ENCODE results near the gene PARP8. TPM values are rescaled to one million over a fixed set of nuclear protein-coding genes. Genes with fewer than 3 reads are reported as not detected.
A peak's percentile ranks its signal among the peaks of the same experiment; 100 is the strongest.

PARP8 gene
- total and polyA plus RNA-seq, 5 experiments from 2014 or later: 61.9 to 162 (median 87.2) TPM

GRCh38 chr5:50824109-50824508 lies 157.7 kb downstream of the PARP8 start:
- peak overlapping the region in 7 of 10 donors; percentile 7 to 89 (median 34) for H3K27ac Mint-ChIP-seq
- peaks cover 2 to 19% (median 15%) of the 10 kb centered on the region in 4 donors for H3K4me1 Mint-ChIP-seq
- no peak overlapping the region for H3K4me3 Mint-ChIP-seq
- no peaks in the 10 kb centered on the region for H3K9me3 Mint-ChIP-seq
- H3K36me3 Mint-ChIP-seq: peaks cover 23 to 94% (median 48%) of the 10 kb centered on the region in 3 donors
- POLR2A ChIA-PET: no interaction called here
- DNase-seq: no peak
- H3K27me3 Mint-ChIP-seq: no peaks in the 10 kb centered on the region
- ATAC-seq: no peak

GRCh38 chr5:50827516-50828247 lies 161.2 kb downstream of the PARP8 start:
- Mint-ChIP-seq H3K9me3 (no peaks in the 10 kb centered on the region), H3K4me1 (peaks cover 0 to 10% (median 8%) of the 10 kb centered on the region in 4 donors), H3K27me3 (no peaks in the 10 kb centered on the region), H3K36me3 (peaks cover 11 to 88% (median 36%) of the 10 kb centered on the region in 3 donors), H3K27ac (peak overlapping the region in 4 of 10 donors; percentile 9 to 75 (median 36)), H3K4me3 (no peak overlapping the region)
- DNase-seq (no peak), ATAC-seq (no peak)
- POLR2A ChIA-PET: no interaction called here

GRCh38 chr5:50829023-50829422 lies 162.6 kb downstream of the PARP8 start:
- H3K27ac Mint-ChIP-seq: peak overlapping the region in 4 of 10 donors; percentile 29 to 66 (median 50)
- POLR2A ChIA-PET: no interaction called here
- H3K9me3 Mint-ChIP-seq: no peaks in the 10 kb centered on the region
- no peaks in the 10 kb centered on the region for H3K27me3 Mint-ChIP-seq
- no peak overlapping the region for H3K4me3 Mint-ChIP-seq
- peaks cover 0 to 9% (median 5%) of the 10 kb centered on the region in 4 donors for H3K4me1 Mint-ChIP-seq
- peaks cover 8 to 87% (median 30%) of the 10 kb centered on the region in 3 donors for H3K36me3 Mint-ChIP-seq
- DNase-seq (no peak), ATAC-seq (no peak)

DNA sequence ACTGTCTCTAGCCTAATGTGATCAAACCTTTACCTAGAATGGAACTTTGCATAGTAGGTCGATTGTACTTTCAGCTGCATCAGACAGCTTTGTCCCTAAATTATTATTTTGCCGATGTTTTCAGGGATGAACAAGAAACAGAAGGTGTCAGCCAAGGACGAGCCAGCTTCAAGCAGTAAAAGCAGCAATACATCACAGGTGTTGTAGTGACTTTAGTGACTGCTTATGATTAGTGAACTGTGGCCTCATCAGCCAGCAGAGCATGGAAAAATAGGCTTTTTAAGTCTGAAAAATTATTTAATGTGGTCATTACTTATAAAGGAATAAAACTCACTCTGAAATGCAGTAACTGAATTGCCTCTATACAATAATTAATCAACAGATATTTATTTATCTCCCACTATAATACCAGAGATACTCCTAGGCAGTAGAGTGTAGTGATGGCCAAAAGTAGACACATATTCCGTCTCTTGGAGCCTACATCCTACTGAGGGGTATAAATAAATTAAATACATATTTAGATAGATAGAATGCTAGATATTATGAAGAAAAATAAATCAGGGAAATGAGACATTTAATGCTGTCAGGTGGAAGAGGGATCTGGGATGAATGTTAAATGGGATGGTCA lies 166.3 kb downstream of the PARP8 start:
- POLR2A ChIA-PET: no interaction called here
- no peak for DNase-seq
- H3K27ac Mint-ChIP-seq: peak overlapping the region in 2 of 10 donors; percentile 16 to 66
- no peaks in the 10 kb centered on the region for H3K9me3 Mint-ChIP-seq
- H3K4me3 Mint-ChIP-seq: no peak overlapping the region
- peaks cover 0 to 3% (median 1%) of the 10 kb centered on the region in 4 donors for H3K4me1 Mint-ChIP-seq
- H3K27me3 Mint-ChIP-seq: no peaks in the 10 kb centered on the region
- peaks cover 0 to 89% (median 35%) of the 10 kb centered on the region in 3 donors for H3K36me3 Mint-ChIP-seq
- ATAC-seq: no peak

- H3K4me1 Mint-ChIP-seq: peaks cover 0 to 7% (median 0%) of the 10 kb centered on the region in 4 donors
- POLR2A ChIA-PET: no interaction called here
- H3K27me3 Mint-ChIP-seq: no peaks in the 10 kb centered on the region
- no peak overlapping the region for H3K4me3 Mint-ChIP-seq
- no peak for DNase-seq
- H3K36me3 Mint-ChIP-seq: peaks cover 0 to 92% (median 40%) of the 10 kb centered on the region in 3 donors
- H3K9me3 Mint-ChIP-seq: no peaks in the 10 kb centered on the region
- peak overlapping the region in 1 of 10 donors; percentile 5 for H3K27ac Mint-ChIP-seq
- ATAC-seq: no peak
Observed at GRCh38 chr5:50836356-50836755, 169.9 kb downstream of the PARP8 start.

- Mint-ChIP-seq H3K27ac (peak overlapping the region in 7 of 10 donors; percentile 3 to 81 (median 19)), H3K4me3 (no peak overlapping the region), H3K9me3 (no peaks in the 10 kb centered on the region), H3K4me1 (peaks cover 0 to 7% (median 0%) of the 10 kb centered on the region in 4 donors), H3K27me3 (no peaks in the 10 kb centered on the region), H3K36me3 (peaks cover 0 to 86% (median 46%) of the 10 kb centered on the region in 3 donors)
- DNase-seq (no peak), ATAC-seq (no peak)
- POLR2A ChIA-PET: no interaction called here
Observed at GRCh38 chr5:50839472-50839871, 173.0 kb downstream of the PARP8 start.

- Mint-ChIP-seq H3K36me3 (peaks cover 0 to 58% (median 28%) of the 10 kb centered on the region in 3 donors), H3K27me3 (no peaks in the 10 kb centered on the region), H3K4me1 (peaks cover 0 to 7% (median 0%) of the 10 kb centered on the region in 4 donors), H3K4me3 (no peak overlapping the region), H3K27ac (no peak overlapping the region), H3K9me3 (no peaks in the 10 kb centered on the region)
- no peak for ATAC-seq
- DNase-seq: no peak
- POLR2A ChIA-PET: no interaction called here
Observed at GRCh38 chr5:50843091-50843490, 176.7 kb downstream of the PARP8 start.

- DNase-seq: no peak
Observed at GRCh38 chr5:50846261-50846660, 179.8 kb downstream of the PARP8 start.

DNA sequence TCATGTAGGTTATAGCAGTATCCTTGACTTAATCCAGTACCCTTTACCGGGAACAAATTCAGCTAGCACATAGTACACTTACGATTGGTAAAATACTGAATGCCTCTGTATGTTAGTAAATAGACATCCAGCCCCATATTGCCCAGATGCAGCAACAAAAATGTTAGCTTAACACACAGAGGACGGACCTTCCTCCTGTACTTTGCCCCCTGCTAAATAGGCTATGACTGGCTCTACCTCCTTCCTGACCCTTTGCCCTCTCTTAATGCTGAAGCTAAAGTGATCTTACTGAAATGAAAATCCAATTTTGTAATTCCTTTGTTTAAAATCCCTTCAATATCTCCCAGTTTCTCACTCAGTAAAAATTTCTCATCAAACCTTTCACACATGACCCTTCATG lies 183.1 kb downstream of the PARP8 start:
- DNase-seq (no peak), ATAC-seq (peak in 1 of 2 donors; percentile 8)
- Mint-ChIP-seq H3K4me1 (peaks cover 2 to 21% (median 4%) of the 10 kb centered on the region in 4 donors), H3K27me3 (no peaks in the 10 kb centered on the region), H3K27ac (no peak overlapping the region), H3K9me3 (no peaks in the 10 kb centered on the region), H3K4me3 (no peak overlapping the region), H3K36me3 (peaks cover 0 to 4% (median 0%) of the 10 kb centered on the region in 3 donors)
- POLR2A ChIA-PET: no interaction called here

More at GRCh38 chr5:50846261-50846660, 179.8 kb downstream of the PARP8 start:
- no peaks in the 10 kb centered on the region for H3K4me1 Mint-ChIP-seq
- no peak overlapping the region for H3K4me3 Mint-ChIP-seq
- H3K27me3 Mint-ChIP-seq: no peaks in the 10 kb centered on the region
- H3K9me3 Mint-ChIP-seq: no peaks in the 10 kb centered on the region
- ATAC-seq: no peak
- POLR2A ChIA-PET: no interaction called here
- H3K27ac Mint-ChIP-seq: peak overlapping the region in 2 of 10 donors; percentile 33 to 47
- peaks cover 0 to 29% (median 15%) of the 10 kb centered on the region in 3 donors for H3K36me3 Mint-ChIP-seq

GRCh38 chr5:50853151-50853550 lies 186.7 kb downstream of the PARP8 start:
- peaks cover 0 to 4% (median 2%) of the 10 kb centered on the region in 5 donors for H3K27me3 Mint-ChIP-seq
- H3K36me3 Mint-ChIP-seq: no peaks in the 10 kb centered on the region
- H3K4me3 Mint-ChIP-seq: peak overlapping the region in 1 of 10 donors; percentile 24
- DNase-seq (peak in 1 of 10 donors; percentile 19), ATAC-seq (peak in 1 of 2 donors; percentile 34)
- no peak overlapping the region for H3K27ac Mint-ChIP-seq
- peaks cover 2 to 40% (median 6%) of the 10 kb centered on the region in 4 donors for H3K4me1 Mint-ChIP-seq
- H3K9me3 Mint-ChIP-seq: peaks cover 0 to 2% (median 0%) of the 10 kb centered on the region in 9 donors
- POLR2A ChIA-PET: no interaction called here

DNA sequence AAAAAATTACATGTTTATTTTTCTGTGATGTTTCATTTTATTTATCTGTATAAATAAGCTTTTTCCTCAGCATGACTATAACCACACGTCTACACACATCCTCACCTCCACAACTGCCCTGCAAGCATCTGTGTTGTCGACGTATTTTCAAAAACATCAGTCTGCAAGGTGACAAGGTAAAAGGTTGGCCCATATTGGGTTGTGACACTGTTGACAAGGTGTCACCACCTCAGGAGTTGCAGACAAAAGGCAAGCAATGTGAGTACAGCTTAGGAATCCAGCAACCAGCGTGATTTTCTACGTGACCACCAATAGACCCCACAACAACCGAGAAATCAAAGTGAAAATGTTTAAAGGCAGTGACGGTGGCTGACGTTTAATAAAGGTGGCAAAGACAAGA lies 187.6 kb downstream of the PARP8 start:
- POLR2A ChIA-PET: no interaction called here
- Mint-ChIP-seq H3K27ac (no peak overlapping the region), H3K4me3 (no peak overlapping the region), H3K9me3 (peaks cover 0 to 2% (median 0%) of the 10 kb centered on the region in 9 donors), H3K4me1 (peaks cover 2 to 40% (median 6%) of the 10 kb centered on the region in 4 donors), H3K27me3 (peaks cover 0 to 4% (median 3%) of the 10 kb centered on the region in 5 donors), H3K36me3 (no peaks in the 10 kb centered on the region)
- ATAC-seq (no peak), DNase-seq (no peak)

- Mint-ChIP-seq H3K4me3 (no peak overlapping the region), H3K36me3 (no peaks in the 10 kb centered on the region), H3K27ac (no peak overlapping the region), H3K9me3 (peaks cover 0 to 3% (median 0%) of the 10 kb centered on the region in 9 donors), H3K4me1 (peaks cover 2 to 40% (median 6%) of the 10 kb centered on the region in 4 donors), H3K27me3 (peaks cover 3 to 8% (median 5%) of the 10 kb centered on the region in 5 donors)
- POLR2A ChIA-PET: interaction anchor here (0.5 kb wide), 1 partner anchor 59 kb away, joined by 3 read pairs; no protein-coding TSS in a partner anchor
- DNase-seq: no peak
- ATAC-seq: no peak
Observed at GRCh38 chr5:50855001-50855400, 188.6 kb downstream of the PARP8 start.

Measured in naive thymus-derived CD8-positive, alpha-beta T cell (primary cell).